Endothelial cell of umbilical vein (primary cell): Measurements from ENCODE around the gene GALNT17. TPM values are rescaled to one million over a fixed set of nuclear protein-coding genes. Genes with fewer than 3 reads are reported as not detected.

Experiments used
- BruUV-seq: library from RNA; stranded (reverse); fragments of 400-500 nt; replicated peaks from 2 replicates; lab custom pipeline; 2021; lab: Mats Ljungman, UMichigan
- CTCF ChIA-PET: fragments of 300-600, 350-600 bp; sonication (Branson Sonifier 250); formaldehyde crosslinking; loops from one replicate; lab custom pipeline; 2021; ENCODE audit warnings: antibody characterized with exemption, inconsistent platforms; lab: Charles Lee
- POLR2A ChIA-PET: fragments of 300-600, 350-600 bp; sonication (Branson Sonifier 250); formaldehyde crosslinking; loops from one replicate; lab custom pipeline; 2021; ENCODE audit warnings: antibody characterized with exemption, inconsistent platforms; lab: Charles Lee
- DNase-seq: peaks from one replicate; pipeline ENCODE4 v3.0.0-alpha.2; 2011; ENCODE audit warnings: low read depth, low spot score
- FAIRE-seq: peaks from 2 replicates; lab custom pipeline; 2011; peaks lifted over from hg19 to GRCh38; lab: Jason Lieb, UNC
- H2AFZ ChIP-seq: 2 replicates; pipeline ENCODE4 v1.6.0; 2012; ENCODE audit warnings: low read depth, low read length, control low read depth, inconsistent platforms
- H3K27ac ChIP-seq: 2 replicates; pipeline ENCODE4 v1.5.1; 2011; ENCODE audit warnings: low read depth, mild to moderate bottlenecking, control low read depth, low read length, moderate library complexity; ENCODE audit not compliant: insufficient read depth
- H3K27me3 ChIP-seq, 2 experiments: 2 replicates each; pipeline versions ENCODE4 v1.6.0 to v1.6.1; 2011; ENCODE audit warnings: low read length in 2 of 2, mixed read lengths in 1 of 2; ENCODE audit not compliant: control insufficient read depth in 2 of 2, insufficient read depth in 2 of 2
- H3K36me3 ChIP-seq, 2 experiments: 2 replicates in 1 of 2; 3 replicates in 1 of 2; pipeline ENCODE4 v1.5.1; 2011; ENCODE audit warnings: low read length in 2 of 2, mild to moderate bottlenecking in 1 of 2, moderate library complexity in 1 of 2; ENCODE audit not compliant: control insufficient read depth in 2 of 2, insufficient read depth in 2 of 2; ENCODE audit errors: extremely low read depth in 1 of 2
- H3K4me1 ChIP-seq: 3 replicates; pipeline ENCODE4 v1.5.1; 2011; ENCODE audit warnings: mild to moderate bottlenecking, low read length; ENCODE audit not compliant: control insufficient read depth, insufficient read depth; ENCODE audit errors: extremely low read depth
- H3K4me2 ChIP-seq: 2 replicates; pipeline ENCODE4 v1.6.1; 2011; ENCODE audit warnings: low read length, control low read depth, mixed read lengths; ENCODE audit not compliant: insufficient read depth
- H3K4me3 ChIP-seq, 3 experiments: fragments of 200-600 bp in 1 of 3; sonication (generic), shearing (Covaris generic) in 1 of 3; replicated peaks in 1 of 3; 2 replicates each; pipeline ENCODE4 v1.5.1; 2011 to 2016; ENCODE audit warnings: control low read depth in 3 of 3, low read length in 3 of 3, mild to moderate bottlenecking in 2 of 3, inconsistent platforms in 1 of 3, low read depth in 1 of 3, moderate library complexity in 1 of 3; ENCODE audit not compliant: insufficient read depth in 1 of 3
- H3K79me2 ChIP-seq: 2 replicates; pipeline ENCODE4 v1.6.0; 2012; ENCODE audit warnings: low read length, inconsistent platforms; ENCODE audit not compliant: control insufficient read depth, insufficient read depth
- H3K9ac ChIP-seq: replicated peaks from 2 replicates; pipeline ENCODE3; 2011; ENCODE audit warnings: low read length, control low read depth; ENCODE audit not compliant: insufficient read depth; ENCODE audit errors: extremely low read depth
- H3K9me1 ChIP-seq: replicated peaks from 3 replicates; pipeline ENCODE4 v1.6.0; 2011; ENCODE audit warnings: mild to moderate bottlenecking, low read length; ENCODE audit not compliant: control insufficient read depth, insufficient read depth; ENCODE audit errors: extremely low read depth
- H3K9me3 ChIP-seq: replicated peaks from 2 replicates; pipeline ENCODE4 v1.5.1; 2012; ENCODE audit warnings: low read length, inconsistent platforms; ENCODE audit not compliant: control insufficient read depth, insufficient read depth
- H4K20me1 ChIP-seq: replicated peaks from 2 replicates; pipeline ENCODE3; 2011; ENCODE audit warnings: mild to moderate bottlenecking, low read length; ENCODE audit not compliant: control insufficient read depth, insufficient read depth; ENCODE audit errors: extremely low read depth
- EZH2 ChIP-seq: IDR thresholded peaks from 2 replicates; pipeline ENCODE4 v1.6.1; 2012; ENCODE audit warnings: borderline replicate concordance, low read depth, mild to moderate bottlenecking, moderate library complexity, low read length, inconsistent platforms; ENCODE audit not compliant: severe bottlenecking
- FOS ChIP-seq: IDR thresholded peaks from 2 replicates; pipeline ENCODE4 v1.6.1; 2011; ENCODE audit warnings: mild to moderate bottlenecking, low read length, moderate library complexity, borderline replicate concordance; ENCODE audit not compliant: insufficient read depth
- GATA2 ChIP-seq: IDR thresholded peaks from 2 replicates; pipeline ENCODE4 v1.7.0; 2011; ENCODE audit warnings: low read depth, mild to moderate bottlenecking, moderate library complexity, mixed read lengths, low read length; ENCODE audit not compliant: insufficient read length, insufficient read depth
- JUN ChIP-seq: IDR thresholded peaks from 2 replicates; pipeline ENCODE4 v1.6.1; 2011; ENCODE audit warnings: borderline replicate concordance, low read depth; ENCODE audit not compliant: insufficient read length, insufficient read depth
- MYC ChIP-seq: IDR thresholded peaks from one replicate; pipeline ENCODE4 v1.6.1; 2011; ENCODE audit warnings: mild to moderate bottlenecking, low read depth, low read length
- POLR2A ChIP-seq: IDR thresholded peaks from 2 replicates; pipeline ENCODE4 v1.6.1; 2012; ENCODE audit warnings: low read depth, mild to moderate bottlenecking, control low read depth, low read length
- POLR2AphosphoS5 ChIP-seq: IDR thresholded peaks from 2 replicates; pipeline ENCODE4 v1.6.1; 2012; ENCODE audit warnings: low read depth, mild to moderate bottlenecking, control low read depth, low read length, moderate library complexity; ENCODE audit not compliant: insufficient read depth
- dilution Hi-C: fragments of 300-500 bp; cut with MboI; formaldehyde crosslinking; loops from one replicate; pipeline ENCODE4 v1.15.0; 2019; ENCODE audit warnings: low sequenced_read_pairs; ENCODE audit not compliant: extremely low pct_ligation_motif_present
- intact Hi-C: fragments of 100-400 bp; cut with micrococcal nuclease; formaldehyde crosslinking; loops from one replicate; pipeline ENCODE4 v1.10.0; 2022
- polyA plus RNA-seq, 4 experiments: library from polyadenylated mRNA; depleted of rRNA in 3 of 4; stranded (reverse) in 3 of 4; unstranded in 1 of 4; fragments of >200 nt; gene quantifications; 2 replicates each; pipeline versions ENCODE4 v1.2.1 to v1.2.3, GENCODE V29; 2011 to 2012; ENCODE audit warnings: missing spikeins in 1 of 4
- total RNA-seq: library from RNA; stranded (reverse); gene quantifications from 2 replicates; pipeline ENCODE4 v1.2.3, GENCODE V29; 2021
- TF ChIP-seq, protein P1 (sequence below), 2 donors: IDR thresholded peaks; 1 replicate in 1 of 2; 2 replicates in 1 of 2; pipeline ENCODE4 v1.5.1; 2011; ENCODE audit warnings: low read length in 2 of 2, mild to moderate bottlenecking in 2 of 2, moderate library complexity in 2 of 2, control low read depth in 1 of 2, inconsistent platforms in 1 of 2, low read depth in 1 of 2; ENCODE audit not compliant: insufficient read depth in 1 of 2; ENCODE audit errors: extremely low read depth in 1 of 2
- TF ChIP-seq, protein P2 (sequence below): IDR thresholded peaks from 2 replicates; pipeline ENCODE4 v1.6.1; 2011; ENCODE audit not compliant: insufficient read depth, insufficient read length

GALNT17 gene
- total and polyA plus RNA-seq, 2 donors (not counting 3 experiments of a cell fraction or from before 2014, with no cell fraction given) = not detected

DNA sequence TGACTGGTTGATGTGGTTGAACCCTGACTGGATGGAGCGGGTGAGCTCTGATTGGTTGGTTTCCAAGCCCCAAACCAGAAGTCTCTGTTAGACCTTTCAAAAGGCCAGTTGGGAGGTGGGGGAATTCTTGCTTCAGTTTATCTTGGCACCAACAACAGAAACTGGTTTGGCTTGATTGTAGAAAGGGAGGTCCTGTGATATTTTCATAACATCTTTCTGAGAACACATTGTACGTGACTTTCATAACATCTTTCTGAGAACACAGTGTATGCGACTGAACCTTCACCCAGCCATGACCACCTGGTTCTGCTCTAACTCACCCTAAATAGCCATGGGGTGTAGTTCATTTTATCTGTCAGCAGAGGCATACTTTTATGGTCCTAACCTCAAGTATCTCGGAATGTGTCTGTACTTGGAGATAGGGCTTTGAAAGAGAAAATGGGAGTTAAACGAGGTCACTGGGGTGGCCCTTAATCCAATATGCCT lies 88.3 kb downstream of the GALNT17 start:
- dilution Hi-C loops = no loop called here
- no peaks in the 10 kb centered on the region for H3K79me2 ChIP-seq
- H3K27me3 ChIP-seq = no peaks in the 10 kb centered on the region
- ChIA-PET CTCF (no interaction called here), POLR2A (no interaction called here)
- no peak overlapping the region for H2AFZ ChIP-seq
- no peak for FAIRE-seq
- intact Hi-C loops = no loop called here
- H3K4me1 ChIP-seq = no peaks in the 10 kb centered on the region
- no peak overlapping the region for H3K4me2 ChIP-seq
- H4K20me1 ChIP-seq = no peaks in the 10 kb centered on the region
- TF ChIP-seq, protein P1, sequence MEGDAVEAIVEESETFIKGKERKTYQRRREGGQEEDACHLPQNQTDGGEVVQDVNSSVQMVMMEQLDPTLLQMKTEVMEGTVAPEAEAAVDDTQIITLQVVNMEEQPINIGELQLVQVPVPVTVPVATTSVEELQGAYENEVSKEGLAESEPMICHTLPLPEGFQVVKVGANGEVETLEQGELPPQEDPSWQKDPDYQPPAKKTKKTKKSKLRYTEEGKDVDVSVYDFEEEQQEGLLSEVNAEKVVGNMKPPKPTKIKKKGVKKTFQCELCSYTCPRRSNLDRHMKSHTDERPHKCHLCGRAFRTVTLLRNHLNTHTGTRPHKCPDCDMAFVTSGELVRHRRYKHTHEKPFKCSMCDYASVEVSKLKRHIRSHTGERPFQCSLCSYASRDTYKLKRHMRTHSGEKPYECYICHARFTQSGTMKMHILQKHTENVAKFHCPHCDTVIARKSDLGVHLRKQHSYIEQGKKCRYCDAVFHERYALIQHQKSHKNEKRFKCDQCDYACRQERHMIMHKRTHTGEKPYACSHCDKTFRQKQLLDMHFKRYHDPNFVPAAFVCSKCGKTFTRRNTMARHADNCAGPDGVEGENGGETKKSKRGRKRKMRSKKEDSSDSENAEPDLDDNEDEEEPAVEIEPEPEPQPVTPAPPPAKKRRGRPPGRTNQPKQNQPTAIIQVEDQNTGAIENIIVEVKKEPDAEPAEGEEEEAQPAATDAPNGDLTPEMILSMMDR (IDR thresholded peaks at IDR 0.05; ENCODE audit: extremely low read depth in 1 of 2, insufficient read depth in 1 of 2, low read depth in 1 of 2, low read length in 2 of 2) = no peak
- TF ChIP-seq POLR2A (no peak), EZH2 (no peak), JUN (no peak), POLR2AphosphoS5 (no peak), MYC (no peak), GATA2 (no peak), FOS (no peak)
- TF ChIP-seq, protein P2, sequence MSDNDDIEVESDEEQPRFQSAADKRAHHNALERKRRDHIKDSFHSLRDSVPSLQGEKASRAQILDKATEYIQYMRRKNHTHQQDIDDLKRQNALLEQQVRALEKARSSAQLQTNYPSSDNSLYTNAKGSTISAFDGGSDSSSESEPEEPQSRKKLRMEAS = no peak
- H3K4me3 ChIP-seq = no peak overlapping the region
- BruUV-seq = no TSS peak
- H3K27ac ChIP-seq = no peak overlapping the region
- no peaks in the 10 kb centered on the region for H3K9me3 ChIP-seq
- H3K9me1 ChIP-seq = no peaks in the 10 kb centered on the region
- DNase-seq = no peak
- no peak overlapping the region for H3K9ac ChIP-seq
- H3K36me3 ChIP-seq = no peaks in the 10 kb centered on the region
